B cell (primary cell): ENCODE results near the gene ZNF850. TPM values are rescaled to one million over a fixed set of nuclear protein-coding genes. Genes with fewer than 3 reads are reported as not detected.

ENCODE experiments used
- ATAC-seq: fragments of 200-7000 bp; cut with Tn5 transposase; one replicate; pipeline ENCODE4 v1.10.0; 2021; ENCODE audit warnings: low read depth, mild to moderate bottlenecking, moderate number of reproducible peaks, moderate library complexity
- CTCF ChIA-PET: fragments of 350-600 bp; sonication (Branson Sonifier 250); formaldehyde crosslinking; loops from one replicate; lab custom pipeline; 2021; ENCODE audit warnings: antibody characterized with exemption, inconsistent platforms; lab: Charles Lee
- POLR2A ChIA-PET: fragments of 350-600 bp; sonication (Branson Sonifier 250); formaldehyde crosslinking; loops from one replicate; lab custom pipeline; 2021; ENCODE audit warnings: antibody characterized with exemption; lab: Charles Lee
- DNase-seq: peaks from one replicate; pipeline ENCODE4 v3.0.0; 2013
- H2AFZ ChIP-seq: 2 replicates; pipeline ENCODE4 v1.6.1; 2012; ENCODE audit warnings: mild to moderate bottlenecking, low read depth, low read length; ENCODE audit not compliant: insufficient read depth, poor library complexity, severe bottlenecking
- H3K27ac ChIP-seq, 2 donors: 1 replicate in 1 of 2; 2 replicates in 1 of 2; pipeline ENCODE4 v1.5.1; 2012 to 2013; ENCODE audit warnings: low read length in 2 of 2, mild to moderate bottlenecking in 2 of 2, moderate library complexity in 1 of 2
- H3K27me3 ChIP-seq, 4 experiments: fragments of 200-600 bp in 1 of 4; sonication (generic) in 1 of 4; replicated peaks in 1 of 4; 1 replicate in 2 of 4; 2 replicates in 2 of 4; pipeline versions ENCODE4 v1.6.1 to v1.7.0; 2013 to 2016; ENCODE audit warnings: low read length in 3 of 4, mild to moderate bottlenecking in 2 of 4, mixed read lengths in 1 of 4, moderate library complexity in 1 of 4; ENCODE audit not compliant: insufficient read depth in 4 of 4, control insufficient read depth in 3 of 4; ENCODE audit errors: control extremely low read depth in 1 of 4
- H3K36me3 ChIP-seq, 2 experiments: replicated peaks in 1 of 2; 1 replicate in 1 of 2; 2 replicates in 1 of 2; pipeline versions ENCODE4 v1.6.1 to v1.7.1; 2013; ENCODE audit warnings: low read length in 1 of 2; ENCODE audit not compliant: insufficient read depth in 2 of 2, control insufficient read depth in 1 of 2; ENCODE audit errors: control extremely low read depth in 1 of 2, extremely low read depth in 1 of 2
- H3K4me1 ChIP-seq, 2 donors: fragments of 200-600 bp in 1 of 2; sonication (generic) in 1 of 2; 1 replicate in 1 of 2; 2 replicates in 1 of 2; pipeline versions ENCODE4 v1.5.1 to v1.6.1; 2013 to 2017; ENCODE audit warnings: low read length in 2 of 2; ENCODE audit not compliant: control insufficient read depth in 2 of 2, insufficient read depth in 2 of 2
- H3K4me2 ChIP-seq: replicated peaks from 2 replicates; pipeline ENCODE3; 2012; ENCODE audit warnings: mild to moderate bottlenecking, low read depth, low read length; ENCODE audit not compliant: poor library complexity, severe bottlenecking
- H3K4me3 ChIP-seq, 5 experiments: fragments of 200-600 bp in 1 of 5; sonication (generic) in 1 of 5; 1 replicate in 3 of 5; 2 replicates in 2 of 5; pipeline versions ENCODE4 v1.5.1 to v1.7.0; 2011 to 2016; ENCODE audit warnings: low read length in 4 of 5, mild to moderate bottlenecking in 4 of 5, low read depth in 2 of 5, control low read depth in 1 of 5, moderate library complexity in 1 of 5; ENCODE audit not compliant: insufficient read depth in 1 of 5; ENCODE audit errors: control extremely low read depth in 1 of 5, extremely low read depth in 1 of 5
- H3K79me2 ChIP-seq: fragments of 200-600 bp; sonication (generic); one replicate; pipeline ENCODE4 v1.6.0; 2016; ENCODE audit warnings: low read length; ENCODE audit not compliant: control insufficient read depth, insufficient read depth
- H3K9ac ChIP-seq: fragments of 200-600 bp; sonication (generic); 2 replicates; pipeline ENCODE4 v1.6.1; 2017; ENCODE audit warnings: mild to moderate bottlenecking, low read length, moderate library complexity
- H3K9me3 ChIP-seq, 3 donors: one replicate each; pipeline versions ENCODE4 v1.6.1 to v1.7.1; 2013; ENCODE audit warnings: low read length in 2 of 3; ENCODE audit not compliant: control insufficient read depth in 2 of 3, insufficient read depth in 1 of 3; ENCODE audit errors: control extremely low read depth in 1 of 3
- H4K20me1 ChIP-seq: 2 replicates; pipeline ENCODE4 v1.6.0; 2012; ENCODE audit warnings: mild to moderate bottlenecking, low read length; ENCODE audit not compliant: insufficient read depth, control insufficient read depth, poor library complexity, severe bottlenecking
- H3K27ac Mint-ChIP-seq: one replicate; pipeline ENCODE4 v1.8.0; 2021; ENCODE audit warnings: mixed read lengths
- H3K27me3 Mint-ChIP-seq: one replicate; pipeline ENCODE4 v1.8.0; 2021; ENCODE audit warnings: mixed read lengths
- H3K4me1 Mint-ChIP-seq: one replicate; pipeline ENCODE4 v1.8.0; 2021; ENCODE audit warnings: mixed read lengths
- H3K4me3 Mint-ChIP-seq: one replicate; pipeline ENCODE4 v1.8.0; 2021; ENCODE audit warnings: mixed read lengths
- H3K9me3 Mint-ChIP-seq: one replicate; pipeline ENCODE4 v1.8.0; 2022; ENCODE audit warnings: mixed read lengths; ENCODE audit not compliant: insufficient read depth
- EZH2 ChIP-seq: IDR thresholded peaks from 2 replicates; pipeline ENCODE4 v1.6.1; 2012; ENCODE audit warnings: borderline replicate concordance, low read depth, mild to moderate bottlenecking, moderate library complexity, low read length; ENCODE audit not compliant: insufficient read depth, poor library complexity, severe bottlenecking
- WGBS: methylation state at CpG from one replicate; pipeline ENCODE4 v1.1.5; 2013; ENCODE audit warnings: missing lambda C conversion rate; ENCODE audit not compliant: insufficient coverage; 5-methylcytosine and 5-hydroxymethylcytosine counted together
- intact Hi-C: fragments of 100-400 bp; cut with micrococcal nuclease; formaldehyde crosslinking; loops from one replicate; pipeline ENCODE4 v1.10.0; 2022
- polyA plus RNA-seq: library from polyadenylated mRNA; depleted of rRNA; stranded (reverse); fragments of >200 nt; gene quantifications from 2 replicates; pipeline ENCODE4 v1.2.3, GENCODE V29; 2012
- total RNA-seq, 2 donors: library from RNA; stranded (reverse); fragments of 120-200 nt in 1 of 2; gene quantifications; 1 replicate in 1 of 2; 2 replicates in 1 of 2; pipeline versions ENCODE4 v1.2.3 to v1.2.4, GENCODE V29; 2013 to 2022
- TF ChIP-seq, protein P1 (sequence below): fragments of 200-600 bp; IDR thresholded peaks from one replicate; pipeline ENCODE4 v1.8.0; 2022; ENCODE audit warnings: antibody characterized with exemption, mild to moderate bottlenecking

ZNF850 gene
- total and polyA plus RNA-seq, 2 donors (not counting 1 experiment from before 2014, with no cell fraction given): 2.0 to 6.0 TPM

DNA sequence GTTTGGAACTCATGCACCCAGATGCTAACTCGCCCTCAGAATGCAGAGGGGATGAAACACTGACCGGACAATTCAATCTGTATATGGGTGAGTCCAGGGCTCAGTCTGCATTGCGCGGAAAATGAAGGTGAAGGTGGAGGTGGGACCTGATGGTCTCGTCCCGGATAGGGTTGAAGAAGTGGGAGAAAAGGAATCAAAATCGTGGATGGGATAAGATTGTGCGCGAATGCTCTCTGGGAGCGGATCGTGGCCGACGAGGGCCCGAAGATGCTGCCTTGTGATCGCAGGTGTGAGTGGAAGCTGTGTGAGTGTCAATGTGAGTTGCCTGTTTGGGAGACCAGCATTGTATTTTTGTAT, 594 bp upstream of the ZNF850 start:
- H3K36me3 ChIP-seq: no peaks in the 10 kb centered on the region
- ATAC-seq (no peak), DNase-seq (no peak)
- Mint-ChIP-seq H3K27me3 (no peaks in the 10 kb centered on the region), H3K9me3 (peaks cover 12% of the 10 kb centered on the region), H3K4me3 (peak overlapping the region; percentile 98), H3K4me1 (peaks cover 25% of the 10 kb centered on the region), H3K27ac (peak overlapping the region; percentile 94)
- H2AFZ ChIP-seq: peak overlapping the region; percentile 100
- peak overlapping the region; percentile 69 to 81 for H3K27ac ChIP-seq
- peaks cover 2 to 63% (median 18%) of the 10 kb centered on the region in 3 donors for H3K9me3 ChIP-seq
- peaks cover 15 to 21% of the 10 kb centered on the region in 2 donors for H3K4me1 ChIP-seq
- no peak for TF ChIP-seq EZH2
- CTCF ChIA-PET: interaction anchor here (0.6 to 0.9 kb wide), 2 partner anchors 395 to 1538 kb away, joined by 3 to 4 read pairs; partner anchors contain the start of gene ZFP14
- 7% methylated on average over 15 of the region's 15 CpGs for WGBS
- POLR2A ChIA-PET: interaction anchor here (1.3 kb wide), 1 partner anchor 77 kb away, joined by 4 read pairs; the partner anchor contains the start of gene ZNF345
- H3K4me3 ChIP-seq: peak overlapping the region; percentile 66 to 99 (median 96)
- H3K4me2 ChIP-seq: peak overlapping the region; percentile 92
- intact Hi-C loops: loop anchor here (1.0 to 10.0 kb wide), 12 partner anchors 24 to 1002 kb away; partner anchors contain the start of genes ZFP14, ZNF260, ZNF420 and ZNF461
- H3K79me2 ChIP-seq: peaks cover 19% of the 10 kb centered on the region
- no peaks in the 10 kb centered on the region for H3K27me3 ChIP-seq
- H3K9ac ChIP-seq: peak overlapping the region; percentile 90
- H4K20me1 ChIP-seq: no peaks in the 10 kb centered on the region

DNA sequence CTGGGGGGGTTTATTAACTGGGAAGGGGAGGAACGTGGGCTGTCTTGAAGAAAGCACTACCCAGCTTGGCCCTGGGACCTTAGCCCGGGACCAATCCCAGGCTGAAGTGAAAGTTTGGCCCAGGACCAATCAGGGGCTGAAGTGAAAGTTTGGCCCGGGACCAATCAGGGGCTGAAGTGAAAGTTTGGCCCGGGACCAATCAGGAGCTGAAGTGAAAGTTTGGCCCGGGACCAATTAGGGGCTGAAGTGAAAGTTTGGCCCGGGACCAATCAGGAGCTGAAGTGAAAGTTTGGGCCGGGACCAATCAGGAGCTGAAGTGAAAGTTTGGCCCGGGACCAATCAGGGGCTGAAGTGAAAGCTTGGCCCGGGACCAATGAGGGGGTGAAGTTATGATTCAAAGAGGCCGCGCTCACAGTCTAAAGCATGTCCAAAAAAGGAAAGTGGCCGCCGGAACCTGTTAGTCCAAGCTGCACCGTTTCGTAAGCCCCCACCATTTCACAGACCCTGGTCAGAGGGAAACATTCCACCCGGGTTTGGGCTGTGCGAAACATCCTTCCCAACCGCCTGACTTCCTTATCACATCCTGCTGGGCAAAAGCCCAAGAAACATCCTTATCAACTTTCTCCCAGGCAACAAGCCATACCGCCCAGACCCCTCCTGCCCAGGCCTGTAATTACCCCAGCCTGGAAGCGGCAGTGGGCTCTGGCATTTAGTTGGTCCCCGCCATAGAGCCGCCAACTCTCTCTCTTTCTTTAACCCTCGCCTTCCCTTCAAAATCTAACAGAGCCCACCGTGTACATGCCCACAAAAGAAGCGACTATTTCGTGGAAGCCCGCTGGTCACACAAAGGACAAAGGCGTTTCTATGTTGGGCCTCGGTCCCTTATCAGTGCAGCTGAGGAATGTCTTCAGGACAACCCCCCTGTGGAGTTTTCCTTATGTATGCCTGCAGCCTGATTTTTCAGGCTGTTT, 1.1 kb downstream of the ZNF850 start:
- no peak for TF ChIP-seq EZH2
- TF ChIP-seq, protein P1, sequence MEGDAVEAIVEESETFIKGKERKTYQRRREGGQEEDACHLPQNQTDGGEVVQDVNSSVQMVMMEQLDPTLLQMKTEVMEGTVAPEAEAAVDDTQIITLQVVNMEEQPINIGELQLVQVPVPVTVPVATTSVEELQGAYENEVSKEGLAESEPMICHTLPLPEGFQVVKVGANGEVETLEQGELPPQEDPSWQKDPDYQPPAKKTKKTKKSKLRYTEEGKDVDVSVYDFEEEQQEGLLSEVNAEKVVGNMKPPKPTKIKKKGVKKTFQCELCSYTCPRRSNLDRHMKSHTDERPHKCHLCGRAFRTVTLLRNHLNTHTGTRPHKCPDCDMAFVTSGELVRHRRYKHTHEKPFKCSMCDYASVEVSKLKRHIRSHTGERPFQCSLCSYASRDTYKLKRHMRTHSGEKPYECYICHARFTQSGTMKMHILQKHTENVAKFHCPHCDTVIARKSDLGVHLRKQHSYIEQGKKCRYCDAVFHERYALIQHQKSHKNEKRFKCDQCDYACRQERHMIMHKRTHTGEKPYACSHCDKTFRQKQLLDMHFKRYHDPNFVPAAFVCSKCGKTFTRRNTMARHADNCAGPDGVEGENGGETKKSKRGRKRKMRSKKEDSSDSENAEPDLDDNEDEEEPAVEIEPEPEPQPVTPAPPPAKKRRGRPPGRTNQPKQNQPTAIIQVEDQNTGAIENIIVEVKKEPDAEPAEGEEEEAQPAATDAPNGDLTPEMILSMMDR: no peak
- no peaks in the 10 kb centered on the region for H3K27me3 ChIP-seq
- no peak for ATAC-seq
- H3K4me2 ChIP-seq: peak overlapping the region; percentile 92
- H3K4me3 Mint-ChIP-seq: peak overlapping the region; percentile 98
- H3K27ac Mint-ChIP-seq: peak overlapping the region; percentile 94
- H3K9me3 ChIP-seq: peaks cover 3 to 65% (median 24%) of the 10 kb centered on the region in 3 donors
- CTCF ChIA-PET: no interaction called here
- H3K36me3 ChIP-seq: no peaks in the 10 kb centered on the region
- peaks cover 15 to 21% of the 10 kb centered on the region in 2 donors for H3K4me1 ChIP-seq
- peaks cover 12% of the 10 kb centered on the region for H3K9me3 Mint-ChIP-seq
- POLR2A ChIA-PET: interaction anchor here (0.6 kb wide), 1 partner anchor 129 kb away, joined by 8 read pairs; no protein-coding TSS in a partner anchor
- no peaks in the 10 kb centered on the region for H4K20me1 ChIP-seq
- H3K9ac ChIP-seq: peak overlapping the region; percentile 90
- H3K79me2 ChIP-seq: peaks cover 29% of the 10 kb centered on the region
- no peaks in the 10 kb centered on the region for H3K27me3 Mint-ChIP-seq
- WGBS: 7% methylated on average over 27 of the region's 29 CpGs
- peak overlapping the region; percentile 69 to 81 for H3K27ac ChIP-seq
- H2AFZ ChIP-seq: peak overlapping the region; percentile 100
- H3K4me1 Mint-ChIP-seq: peaks cover 25% of the 10 kb centered on the region
- peak; percentile 69 for DNase-seq
- intact Hi-C loops: loop anchor here (1.0 to 10.0 kb wide), 10 partner anchors 67 to 1003 kb away; partner anchors contain the start of genes ZFP14, ZNF260, ZNF345 and ZNF420
- H3K4me3 ChIP-seq: peak overlapping the region; percentile 66 to 99 (median 96)
